IMR-90 (cell line): ENCODE results near the gene NTRK2.

ENCODE experiments used
- CEBPB ChIP-seq: IDR thresholded peaks from 2 replicates; pipeline ENCODE4 v1.6.1; 2012; ENCODE audit warnings: low read depth, low read length, improper control_type of control experiment
- CTCF ChIP-seq: conservative IDR thresholded peaks from 2 replicates; pipeline ENCODE4 v1.5.1; 2012; ENCODE audit warnings: mild to moderate bottlenecking, low read depth, low read length, improper control_type of control experiment
- NFE2L2 ChIP-seq: fragments of 150-350 bp; IDR thresholded peaks from 2 replicates; pipeline ENCODE4 v1.6.1; 2016; ENCODE audit warnings: low read depth, mild to moderate bottlenecking, low read length
- POLR2A ChIP-seq: IDR thresholded peaks from 2 replicates; pipeline ENCODE4 v1.6.1; 2012; ENCODE audit warnings: mild to moderate bottlenecking, low read depth, low read length
- RCOR1 ChIP-seq: IDR thresholded peaks from 2 replicates; pipeline ENCODE4 v1.6.1; 2012; ENCODE audit warnings: mild to moderate bottlenecking, low read length, improper control_type of control experiment; ENCODE audit not compliant: insufficient replicate concordance
- RFX5 ChIP-seq: IDR thresholded peaks from 2 replicates; pipeline ENCODE4 v1.8.0; 2012; ENCODE audit warnings: low read depth, mild to moderate bottlenecking, low read length, moderate library complexity
- TF ChIP-seq, protein P1 (sequence below): fragments of 150-350 bp; IDR thresholded peaks from 2 replicates; pipeline ENCODE4 v1.6.1; 2017; ENCODE audit warnings: mild to moderate bottlenecking, antibody characterized with exemption, low read length, low read depth

GRCh38 chr9:84869091-84869490, 199.6 kb downstream of the NTRK2 start:
- TF ChIP-seq CEBPB (no peak), CTCF (no peak), RCOR1 (no peak), RFX5 (no peak), NFE2L2 (no peak), POLR2A (no peak)
- TF ChIP-seq, protein P1, sequence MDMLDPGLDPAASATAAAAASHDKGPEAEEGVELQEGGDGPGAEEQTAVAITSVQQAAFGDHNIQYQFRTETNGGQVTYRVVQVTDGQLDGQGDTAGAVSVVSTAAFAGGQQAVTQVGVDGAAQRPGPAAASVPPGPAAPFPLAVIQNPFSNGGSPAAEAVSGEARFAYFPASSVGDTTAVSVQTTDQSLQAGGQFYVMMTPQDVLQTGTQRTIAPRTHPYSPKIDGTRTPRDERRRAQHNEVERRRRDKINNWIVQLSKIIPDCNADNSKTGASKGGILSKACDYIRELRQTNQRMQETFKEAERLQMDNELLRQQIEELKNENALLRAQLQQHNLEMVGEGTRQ, result no peak
